Measurements from ENCODE around the gene DOCK8.

DNA sequence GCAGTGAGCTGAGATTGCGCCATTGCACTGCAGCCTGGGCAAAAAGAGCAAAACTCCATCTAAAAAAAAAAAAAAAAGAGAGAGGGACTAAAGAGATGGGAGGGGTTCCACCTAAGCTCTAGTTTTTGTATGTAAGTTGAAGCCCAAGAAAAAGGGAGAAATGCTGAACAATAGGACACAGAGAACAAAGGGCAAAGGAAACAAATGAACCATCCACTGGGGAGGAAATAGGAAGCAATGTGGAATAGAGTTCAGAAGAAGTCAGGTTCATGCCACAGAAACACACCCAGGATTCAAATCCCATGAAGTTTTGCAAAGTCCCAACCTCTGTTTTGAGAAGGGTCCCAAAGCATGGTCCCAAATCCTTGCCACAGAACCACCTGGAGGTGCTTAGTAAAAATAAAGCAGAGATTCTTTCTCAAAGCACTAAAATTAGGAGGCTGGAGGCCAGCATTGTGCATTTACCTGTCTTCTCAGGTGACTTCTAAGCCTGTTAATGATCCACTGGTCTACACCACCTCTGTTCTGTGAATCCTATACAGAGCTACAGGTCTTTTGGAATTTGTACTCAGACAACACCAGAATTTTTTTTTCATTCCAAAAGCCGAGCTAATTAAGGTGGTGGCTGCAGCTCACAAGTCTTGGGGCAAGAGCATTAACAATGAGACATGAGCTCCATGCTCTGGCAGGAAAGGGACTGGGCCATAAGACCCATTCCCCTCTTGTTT is 177.6 kb downstream of the DOCK8 start:
- TF ChIP-seq, protein P1, sequence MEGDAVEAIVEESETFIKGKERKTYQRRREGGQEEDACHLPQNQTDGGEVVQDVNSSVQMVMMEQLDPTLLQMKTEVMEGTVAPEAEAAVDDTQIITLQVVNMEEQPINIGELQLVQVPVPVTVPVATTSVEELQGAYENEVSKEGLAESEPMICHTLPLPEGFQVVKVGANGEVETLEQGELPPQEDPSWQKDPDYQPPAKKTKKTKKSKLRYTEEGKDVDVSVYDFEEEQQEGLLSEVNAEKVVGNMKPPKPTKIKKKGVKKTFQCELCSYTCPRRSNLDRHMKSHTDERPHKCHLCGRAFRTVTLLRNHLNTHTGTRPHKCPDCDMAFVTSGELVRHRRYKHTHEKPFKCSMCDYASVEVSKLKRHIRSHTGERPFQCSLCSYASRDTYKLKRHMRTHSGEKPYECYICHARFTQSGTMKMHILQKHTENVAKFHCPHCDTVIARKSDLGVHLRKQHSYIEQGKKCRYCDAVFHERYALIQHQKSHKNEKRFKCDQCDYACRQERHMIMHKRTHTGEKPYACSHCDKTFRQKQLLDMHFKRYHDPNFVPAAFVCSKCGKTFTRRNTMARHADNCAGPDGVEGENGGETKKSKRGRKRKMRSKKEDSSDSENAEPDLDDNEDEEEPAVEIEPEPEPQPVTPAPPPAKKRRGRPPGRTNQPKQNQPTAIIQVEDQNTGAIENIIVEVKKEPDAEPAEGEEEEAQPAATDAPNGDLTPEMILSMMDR (conservative IDR thresholded peaks at IDR 0.05; ENCODE audit: low read depth, low read length): no peak
- TF ChIP-seq POLR2A (IDR thresholded peaks at IDR 0.05; ENCODE audit: low read depth, low read length): no peak
